IMR-90 (cell line): ENCODE data around the gene CIB2. TPM values are rescaled to one million over a fixed set of nuclear protein-coding genes. Genes with fewer than 3 reads are reported as not detected.

Source experiments
- ATAC-seq: fragments of 200-7000 bp; cut with Tn5 transposase; 2 replicates; pipeline ENCODE4 v1.9.1; 2020; ENCODE audit warnings: low read depth, mild to moderate bottlenecking, moderate library complexity
- BruUV-seq: library from RNA; stranded (reverse); fragments of 400-500 nt; replicated peaks from 2 replicates; lab custom pipeline; 2021; lab: Mats Ljungman, UMichigan
- CTCF ChIA-PET: fragments of 300-600 bp; formaldehyde crosslinking; extraction: SDS; loops from one replicate; lab custom pipeline; 2021; ENCODE audit warnings: antibody characterized with exemption; lab: Yijun Ruan, JAX
- POLR2A ChIA-PET: fragments of 300-600 bp; sonication (Branson Sonifier 250); formaldehyde crosslinking; loops from one replicate; lab custom pipeline; 2022; ENCODE audit warnings: antibody characterized with exemption; ENCODE audit not compliant: unreplicated experiment; lab: Charles Lee
- DNase-seq: peaks from one replicate; pipeline ENCODE4 v3.0.0; 2013
- H2AFZ ChIP-seq: replicated peaks from 2 replicates; pipeline ENCODE3; 2013; ENCODE audit warnings: low read length, mild to moderate bottlenecking; ENCODE audit not compliant: poor library complexity
- H2AK5ac ChIP-seq: 2 replicates; pipeline ENCODE4 v1.6.1; 2013; ENCODE audit warnings: low read depth, low read length, inconsistent platforms
- H2AK9ac ChIP-seq: replicated peaks from 2 replicates; pipeline ENCODE3; 2013; ENCODE audit warnings: mild to moderate bottlenecking, low read depth, low read length, moderate library complexity; ENCODE audit not compliant: poor library complexity
- H2BK120ac ChIP-seq: 2 replicates; pipeline ENCODE4 v1.6.1; 2013; ENCODE audit warnings: low read depth, low read length, inconsistent platforms
- H2BK15ac ChIP-seq: 3 replicates; pipeline ENCODE4 v1.6.1; 2013; ENCODE audit warnings: low read depth, low read length, inconsistent platforms
- H2BK20ac ChIP-seq: 2 replicates; pipeline ENCODE4 v1.6.1; 2013; ENCODE audit warnings: low read depth, mild to moderate bottlenecking, inconsistent platforms, low read length, moderate library complexity
- H2BK5ac ChIP-seq: 2 replicates; pipeline ENCODE4 v1.6.1; 2013; ENCODE audit warnings: mild to moderate bottlenecking, low read depth, low read length, inconsistent platforms; ENCODE audit not compliant: poor library complexity, severe bottlenecking
- H3K14ac ChIP-seq: replicated peaks from 2 replicates; pipeline ENCODE4 v1.6.1; 2013; ENCODE audit warnings: low read depth, low read length, inconsistent platforms
- H3K18ac ChIP-seq: 2 replicates; pipeline ENCODE4 v1.6.1; 2013; ENCODE audit warnings: low read depth, low read length, control low read depth
- H3K23ac ChIP-seq: 2 replicates; pipeline ENCODE4 v1.6.1; 2013; ENCODE audit warnings: low read depth, low read length, inconsistent platforms
- H3K27ac ChIP-seq: 2 replicates; pipeline ENCODE4 v1.5.1; 2013; ENCODE audit warnings: mild to moderate bottlenecking, control low read depth, low read length; ENCODE audit not compliant: insufficient read depth
- H3K27me3 ChIP-seq: 2 replicates; pipeline ENCODE4 v1.6.1; 2013; ENCODE audit warnings: low read length; ENCODE audit not compliant: control insufficient read depth, insufficient read depth
- H3K36me3 ChIP-seq: 2 replicates; pipeline ENCODE4 v1.6.1; 2013; ENCODE audit warnings: low read length, mixed read lengths; ENCODE audit not compliant: control insufficient read depth, insufficient read depth
- H3K4ac ChIP-seq: 2 replicates; pipeline ENCODE4 v1.6.1; 2013; ENCODE audit warnings: low read depth, low read length, inconsistent platforms
- H3K4me1 ChIP-seq: 2 replicates; pipeline ENCODE4 v1.6.1; 2013; ENCODE audit warnings: low read length, mixed read lengths; ENCODE audit not compliant: control insufficient read depth, insufficient read depth
- H3K4me2 ChIP-seq: 2 replicates; pipeline ENCODE4 v1.6.1; 2013; ENCODE audit warnings: low read depth, mild to moderate bottlenecking, control low read depth, low read length, moderate library complexity
- H3K4me3 ChIP-seq: 2 replicates; pipeline ENCODE4 v1.5.1; 2013; ENCODE audit warnings: low read depth, mild to moderate bottlenecking, control low read depth, low read length, moderate library complexity; ENCODE audit not compliant: insufficient read depth
- H3K56ac ChIP-seq: 2 replicates; pipeline ENCODE4 v1.6.1; 2013; ENCODE audit warnings: low read length, inconsistent platforms; ENCODE audit not compliant: insufficient read depth; ENCODE audit errors: extremely low read depth
- H3K79me1 ChIP-seq, 2 experiments: 2 replicates each; pipeline ENCODE4 v1.6.1; 2013; ENCODE audit warnings: low read length in 2 of 2, inconsistent platforms in 1 of 2, low read depth in 1 of 2
- H3K9ac ChIP-seq: 2 replicates; pipeline ENCODE4 v1.6.1; 2013; ENCODE audit warnings: low read depth, low read length, control low read depth
- H3K9me1 ChIP-seq: 2 replicates; pipeline ENCODE4 v1.6.1; 2013; ENCODE audit warnings: low read length, inconsistent platforms; ENCODE audit not compliant: insufficient read depth
- H3K9me3 ChIP-seq: 2 replicates; pipeline ENCODE4 v1.6.1; 2013; ENCODE audit warnings: low read length; ENCODE audit not compliant: control insufficient read depth, insufficient read depth
- H4K20me1 ChIP-seq: 2 replicates; pipeline ENCODE4 v1.6.1; 2013; ENCODE audit warnings: low read length, inconsistent platforms; ENCODE audit not compliant: insufficient read depth
- H4K5ac ChIP-seq: 2 replicates; pipeline ENCODE4 v1.6.1; 2013; ENCODE audit warnings: mild to moderate bottlenecking, low read depth, low read length, control low read depth
- H4K8ac ChIP-seq, 2 experiments: 2 replicates each; pipeline ENCODE4 v1.6.1; 2013; ENCODE audit warnings: low read depth in 2 of 2, low read length in 2 of 2, control low read depth in 1 of 2, inconsistent platforms in 1 of 2
- H4K91ac ChIP-seq: 2 replicates; pipeline ENCODE4 v1.6.1; 2013; ENCODE audit warnings: low read depth, low read length, inconsistent platforms; ENCODE audit not compliant: insufficient read depth
- ELK1 ChIP-seq: fragments of 150-350 bp; IDR thresholded peaks from 2 replicates; pipeline ENCODE4 v1.6.1; 2016; ENCODE audit warnings: low read depth, mild to moderate bottlenecking, low read length, moderate library complexity, borderline replicate concordance
- NFE2L2 ChIP-seq: fragments of 150-350 bp; IDR thresholded peaks from 2 replicates; pipeline ENCODE4 v1.6.1; 2016; ENCODE audit warnings: low read depth, mild to moderate bottlenecking, low read length
- WGBS, 2 experiments: methylation state at CpG; one replicate each; pipeline versions ENCODE4 v1.1.5 to v1.1.7; 2013; ENCODE audit warnings: missing lambda C conversion rate in 2 of 2; ENCODE audit not compliant: insufficient read length in 1 of 2; ENCODE audit errors: extremely low coverage in 2 of 2; 5-methylcytosine and 5-hydroxymethylcytosine counted together
- dilution Hi-C: fragments of 300-500 bp; cut with HindIII; formaldehyde crosslinking; loops from one replicate; pipeline ENCODE4 v1.14.3; 2018; ENCODE audit warnings: low sequenced_read_pairs; ENCODE audit not compliant: unreplicated experiment
- in situ Hi-C: fragments of 300-500 bp; cut with MboI; formaldehyde crosslinking; loops from 3 replicates; pipeline ENCODE4 v1.14.3; 2019; ENCODE audit warnings: low sequenced_read_pairs, inconsistent platforms, mixed read lengths
- intact Hi-C: fragments of 100-400 bp; cut with micrococcal nuclease; formaldehyde crosslinking; loops from 2 replicates; pipeline ENCODE4 v1.10.0; 2022
- polyA plus RNA-seq, 3 experiments: library from polyadenylated mRNA; depleted of rRNA; stranded (reverse); fragments of >200 nt; gene quantifications; 2 replicates each; pipeline ENCODE4 v1.2.3, GENCODE V29; 2012; ENCODE audit warnings: low replicate concordance in 1 of 3
- total RNA-seq: library from RNA; depleted of rRNA; stranded (reverse); fragments of >200 nt; gene quantifications from 2 replicates; pipeline ENCODE4 v1.2.3, GENCODE V29; 2012

Gene CIB2
- total and polyA plus RNA-seq, 2 of the 4 experiments (the other 2 are of a cell fraction) = 2.2 to 2.4 TPM

GRCh38 chr15:78179286-78179840, 48.1 kb upstream of the CIB2 start:
- Histone ChIP-seq H3K79me1 (no peaks in the 10 kb centered on the region), H2AK9ac (no peak overlapping the region), H2BK15ac (no peak overlapping the region), H2BK5ac (no peak overlapping the region), H2BK120ac (no peak overlapping the region), H3K4ac (no peak overlapping the region), H3K4me2 (no peak overlapping the region), H3K9ac (no peak overlapping the region), H4K5ac (no peak overlapping the region), H2BK20ac (no peak overlapping the region), H3K9me3 (no peaks in the 10 kb centered on the region), H3K56ac (no peak overlapping the region), H3K23ac (no peak overlapping the region), H3K4me3 (no peak overlapping the region), H4K8ac (no peak overlapping the region), H3K14ac (no peak overlapping the region), H4K20me1 (no peaks in the 10 kb centered on the region), H3K27ac (no peak overlapping the region), H3K4me1 (no peaks in the 10 kb centered on the region), H3K18ac (no peak overlapping the region), H3K27me3 (peaks cover 9% of the 10 kb centered on the region), H2AFZ (no peak overlapping the region), H3K36me3 (no peaks in the 10 kb centered on the region), H4K91ac (no peak overlapping the region), H2AK5ac (no peak overlapping the region), H3K9me1 (no peaks in the 10 kb centered on the region)
- ChIA-PET POLR2A (no interaction called here), CTCF (no interaction called here)
- 94% methylated on average over 4 of the region's 12 CpGs; no CpG with 5 or more reads in 1 of the 2 experiments for WGBS, 2 experiments
- no peak for TF ChIP-seq ELK1
- TF ChIP-seq NFE2L2 = no peak
- dilution Hi-C loops = no loop called here
- in situ Hi-C loops = no loop called here
- ATAC-seq (no peak), DNase-seq (no peak)
- BruUV-seq = no TSS peak
- intact Hi-C loops = no loop called here
